T-helper 2 cell treated with Interferon-gamma antibody and Interleukin-4, amounts not matched to agents 5 μg/mL and 100 μg/mL, for 36 hours (primary cell): Measurements from ENCODE around the gene SLC7A14.
A peak's percentile ranks its signal among the peaks of the same experiment; 100 is the strongest.

Experiments
- DNase-seq: peaks from one replicate; pipeline ENCODE4 v3.0.0; 2021; ENCODE audit warnings: low spot score
- H3K27ac Mint-ChIP-seq: one replicate; pipeline ENCODE4 v1.8.0; 2021; ENCODE audit warnings: mild to moderate bottlenecking, mixed read lengths
- H3K27me3 Mint-ChIP-seq: one replicate; pipeline ENCODE4 v1.8.0; 2021; ENCODE audit warnings: low read depth, mixed read lengths
- H3K36me3 Mint-ChIP-seq: one replicate; pipeline ENCODE4 v1.8.0; 2021; ENCODE audit warnings: low read depth, mixed read lengths
- H3K4me1 Mint-ChIP-seq: one replicate; pipeline ENCODE4 v1.8.0; 2021; ENCODE audit warnings: low read depth, mixed read lengths
- H3K4me3 Mint-ChIP-seq: one replicate; pipeline ENCODE4 v1.8.0; 2022; ENCODE audit warnings: mild to moderate bottlenecking, moderate library complexity, mixed read lengths
- H3K9me3 Mint-ChIP-seq: one replicate; pipeline ENCODE4 v1.8.0; 2021; ENCODE audit warnings: mixed read lengths

SLC7A14 gene

DNA sequence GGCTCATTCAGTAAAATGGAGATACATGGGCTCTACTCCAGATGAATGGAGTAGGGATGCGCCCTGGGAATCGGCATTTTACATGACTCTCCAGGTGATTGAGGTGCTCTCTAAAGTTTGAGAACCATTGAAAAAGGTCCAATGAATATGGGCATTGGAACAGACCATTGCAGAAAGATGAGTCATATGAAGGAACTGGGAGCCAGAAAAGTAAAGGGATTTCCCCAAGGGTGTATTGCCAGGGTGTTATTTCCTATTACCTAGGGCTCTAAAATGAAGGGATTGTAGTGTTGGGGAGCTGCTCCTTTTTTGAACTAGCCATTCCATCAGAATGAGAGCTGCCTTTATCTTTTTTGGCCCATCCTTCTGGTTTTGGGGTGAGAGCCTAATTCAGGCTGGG lies 145.5 kb downstream of the SLC7A14 start:
- H3K9me3 Mint-ChIP-seq = no peaks in the 10 kb centered on the region
- H3K36me3 Mint-ChIP-seq = no peaks in the 10 kb centered on the region
- peaks cover 8% of the 10 kb centered on the region for H3K4me1 Mint-ChIP-seq
- peaks cover 5% of the 10 kb centered on the region for H3K27me3 Mint-ChIP-seq
- no peak for DNase-seq
- no peak overlapping the region for H3K27ac Mint-ChIP-seq
- no peak overlapping the region for H3K4me3 Mint-ChIP-seq

DNA sequence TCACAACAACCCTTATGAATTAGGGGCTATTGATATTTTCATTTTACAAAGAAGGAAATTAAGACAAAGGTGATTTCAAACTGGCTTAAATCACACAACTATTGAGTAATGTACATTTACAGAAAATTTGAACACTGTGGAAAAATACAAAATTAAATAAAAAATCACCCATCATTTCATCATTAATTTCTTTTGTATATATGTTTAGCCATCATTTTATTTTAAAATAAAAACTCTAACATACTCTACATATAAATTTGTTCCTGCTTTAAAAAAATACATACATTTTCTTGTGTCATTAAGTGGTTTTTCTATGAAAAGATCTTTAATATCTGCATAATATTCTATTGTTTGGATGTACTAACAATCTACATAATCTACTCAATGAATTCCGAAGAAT lies 147.0 kb downstream of the SLC7A14 start:
- Mint-ChIP-seq H3K4me1 (peaks cover 8% of the 10 kb centered on the region), H3K4me3 (no peak overlapping the region), H3K27me3 (peaks cover 5% of the 10 kb centered on the region), H3K36me3 (no peaks in the 10 kb centered on the region), H3K27ac (no peak overlapping the region), H3K9me3 (no peaks in the 10 kb centered on the region)
- DNase-seq = no peak

DNA sequence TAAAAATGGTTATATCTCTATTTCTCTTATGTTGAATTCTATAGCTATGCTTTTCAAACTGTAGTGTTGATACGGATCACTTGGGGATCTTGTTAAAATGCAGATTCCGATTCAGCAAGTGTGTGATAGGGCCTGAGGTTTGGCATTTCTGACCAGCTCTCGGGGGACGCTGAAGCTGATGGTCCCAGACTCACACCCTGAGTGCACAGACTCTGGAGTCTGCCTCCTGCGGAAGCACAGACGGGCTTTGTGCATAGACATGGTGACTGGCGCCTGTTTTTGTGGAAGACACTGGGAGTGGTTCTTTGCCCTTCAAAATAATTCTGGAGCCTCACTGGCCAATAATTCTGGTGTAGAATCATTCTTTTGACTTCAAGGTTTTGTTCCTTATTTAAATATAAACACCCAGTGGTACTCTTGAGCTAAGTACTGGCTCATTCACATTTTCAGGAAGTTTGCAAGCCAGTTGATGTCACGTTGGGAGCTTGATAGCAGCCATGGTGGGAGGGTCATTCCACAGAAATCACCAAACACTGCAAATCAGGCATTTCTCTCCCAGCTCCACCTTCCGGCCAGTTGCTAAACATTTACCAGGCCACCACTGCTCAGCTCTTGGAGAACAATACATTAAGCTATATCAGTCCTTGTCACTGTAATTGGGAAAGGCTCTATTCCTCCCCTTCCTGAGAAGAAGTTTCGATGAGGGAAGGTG lies 148.0 kb downstream of the SLC7A14 start:
- Mint-ChIP-seq H3K9me3 (no peaks in the 10 kb centered on the region), H3K27me3 (peaks cover 5% of the 10 kb centered on the region), H3K36me3 (no peaks in the 10 kb centered on the region), H3K27ac (no peak overlapping the region), H3K4me1 (peaks cover 8% of the 10 kb centered on the region), H3K4me3 (no peak overlapping the region)
- DNase-seq = no peak

DNA sequence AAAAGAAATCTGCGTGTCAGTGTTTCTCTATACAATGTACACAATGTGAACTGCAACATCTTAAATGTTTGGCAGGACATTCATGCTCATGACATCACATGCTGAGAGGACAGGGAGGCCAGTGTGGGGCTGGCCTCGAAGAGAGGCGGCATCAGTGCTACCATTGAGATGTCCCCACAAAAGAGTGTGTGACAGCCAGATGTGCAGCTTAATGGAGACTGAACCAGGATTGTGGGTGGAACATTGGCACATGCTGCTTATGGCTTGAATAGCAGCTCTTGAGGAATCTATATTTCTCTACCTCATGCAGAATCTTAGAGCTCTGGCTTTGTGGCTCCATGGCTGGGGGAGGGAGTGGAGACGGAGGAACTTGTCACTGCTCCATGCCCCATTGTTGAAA lies 148.7 kb downstream of the SLC7A14 start:
- Mint-ChIP-seq H3K36me3 (no peaks in the 10 kb centered on the region), H3K27me3 (peaks cover 2% of the 10 kb centered on the region), H3K4me3 (no peak overlapping the region), H3K9me3 (no peaks in the 10 kb centered on the region), H3K27ac (no peak overlapping the region), H3K4me1 (peaks cover 8% of the 10 kb centered on the region)
- DNase-seq = no peak

DNA sequence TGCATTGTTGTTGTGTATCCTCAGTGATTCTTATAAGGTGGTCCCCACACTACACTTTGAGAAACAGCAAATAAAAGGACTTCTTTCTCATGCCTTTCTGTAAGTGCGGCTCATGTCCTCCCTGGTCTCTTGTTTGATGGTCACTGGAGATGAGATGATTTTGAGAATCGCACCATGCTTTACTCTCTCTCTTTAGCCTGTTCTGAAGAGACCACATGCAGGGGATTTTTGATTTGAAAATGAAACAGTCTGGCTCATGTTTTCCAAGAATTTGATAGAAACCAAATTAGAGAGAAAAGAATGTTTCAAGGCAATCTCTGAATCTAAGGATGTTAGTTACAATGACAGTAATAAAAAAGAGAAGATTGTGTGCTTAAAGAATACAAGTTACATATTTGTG lies 149.2 kb downstream of the SLC7A14 start:
- H3K9me3 Mint-ChIP-seq = no peaks in the 10 kb centered on the region
- H3K27ac Mint-ChIP-seq = no peak overlapping the region
- peaks cover 8% of the 10 kb centered on the region for H3K4me1 Mint-ChIP-seq
- no peak for DNase-seq
- no peaks in the 10 kb centered on the region for H3K36me3 Mint-ChIP-seq
- peaks cover 2% of the 10 kb centered on the region for H3K27me3 Mint-ChIP-seq
- H3K4me3 Mint-ChIP-seq = no peak overlapping the region

DNA sequence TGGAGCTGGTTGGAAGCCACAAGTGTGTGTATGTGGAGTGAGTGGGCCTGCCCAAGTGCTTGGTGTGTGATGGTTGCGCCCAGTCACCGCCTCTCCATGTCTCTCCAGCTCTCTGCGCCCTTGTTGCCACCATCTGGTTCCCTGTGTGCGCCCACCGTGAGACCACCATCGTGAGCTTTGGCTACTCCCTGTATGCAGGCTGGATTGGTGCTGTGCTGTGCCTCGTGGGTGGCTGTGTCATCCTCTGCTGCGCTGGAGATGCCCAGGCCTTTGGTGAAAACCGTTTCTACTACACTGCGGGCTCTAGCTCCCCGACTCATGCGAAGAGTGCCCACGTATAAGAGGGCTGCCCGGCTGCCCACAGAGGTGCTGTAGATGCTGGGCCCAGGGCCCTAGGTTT lies 153.5 kb downstream of the SLC7A14 start:
- no peak for DNase-seq
- Mint-ChIP-seq H3K27me3 (peaks cover 4% of the 10 kb centered on the region), H3K36me3 (peaks cover 2% of the 10 kb centered on the region), H3K4me1 (peaks cover 24% of the 10 kb centered on the region), H3K9me3 (no peaks in the 10 kb centered on the region), H3K4me3 (no peak overlapping the region), H3K27ac (no peak overlapping the region)

DNA sequence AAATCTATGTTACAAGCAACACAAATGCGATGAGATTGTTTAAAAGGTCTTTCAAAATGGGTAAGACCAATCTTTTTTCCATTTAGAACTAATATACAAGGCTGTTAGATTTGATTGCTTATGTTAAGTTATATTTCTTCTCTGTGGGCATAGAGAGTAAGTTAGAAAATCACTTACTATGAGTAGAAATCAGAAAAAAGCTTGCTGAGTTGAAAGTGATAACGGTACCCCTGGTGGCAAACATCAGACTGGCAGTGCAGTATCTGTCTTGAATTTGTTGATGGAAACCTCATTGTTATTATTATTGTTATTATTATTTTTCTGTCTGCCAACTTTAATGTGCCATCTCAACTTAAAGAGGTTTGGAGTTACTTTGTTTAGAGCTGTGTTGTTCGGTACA lies 154.8 kb downstream of the SLC7A14 start:
- no peaks in the 10 kb centered on the region for H3K9me3 Mint-ChIP-seq
- peaks cover 4% of the 10 kb centered on the region for H3K27me3 Mint-ChIP-seq
- H3K4me3 Mint-ChIP-seq = no peak overlapping the region

DNA sequence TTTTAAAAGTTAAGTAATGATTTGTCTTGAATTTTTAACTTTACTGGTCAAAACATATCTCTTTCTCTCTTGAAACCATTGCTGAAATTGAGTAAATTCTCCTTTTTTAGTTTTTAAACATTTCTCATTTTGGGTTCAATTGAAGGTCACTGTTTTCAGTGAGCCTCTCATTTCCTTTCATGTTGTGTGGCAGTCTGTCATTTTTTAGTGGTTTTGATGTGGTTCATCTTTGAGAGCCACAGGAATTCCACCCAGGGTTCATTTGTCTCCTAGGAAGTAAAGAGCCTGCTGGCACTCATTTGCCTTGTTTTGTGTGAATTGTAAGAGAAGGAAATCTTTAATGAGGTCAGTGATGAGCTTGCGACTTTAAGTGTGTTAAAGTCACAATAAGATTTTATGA lies 156.8 kb downstream of the SLC7A14 start:
- Mint-ChIP-seq H3K9me3 (no peaks in the 10 kb centered on the region), H3K4me1 (peaks cover 20% of the 10 kb centered on the region), H3K27me3 (peaks cover 4% of the 10 kb centered on the region), H3K27ac (no peak overlapping the region), H3K36me3 (peaks cover 2% of the 10 kb centered on the region), H3K4me3 (peak overlapping the region; percentile 11)
- DNase-seq = peak; percentile 13

More for the DNA sequence above, 154.8 kb downstream of the SLC7A14 start:
- peaks cover 19% of the 10 kb centered on the region for H3K4me1 Mint-ChIP-seq
- H3K27ac Mint-ChIP-seq = no peak overlapping the region
- H3K36me3 Mint-ChIP-seq = peaks cover 2% of the 10 kb centered on the region
- DNase-seq = no peak

DNA sequence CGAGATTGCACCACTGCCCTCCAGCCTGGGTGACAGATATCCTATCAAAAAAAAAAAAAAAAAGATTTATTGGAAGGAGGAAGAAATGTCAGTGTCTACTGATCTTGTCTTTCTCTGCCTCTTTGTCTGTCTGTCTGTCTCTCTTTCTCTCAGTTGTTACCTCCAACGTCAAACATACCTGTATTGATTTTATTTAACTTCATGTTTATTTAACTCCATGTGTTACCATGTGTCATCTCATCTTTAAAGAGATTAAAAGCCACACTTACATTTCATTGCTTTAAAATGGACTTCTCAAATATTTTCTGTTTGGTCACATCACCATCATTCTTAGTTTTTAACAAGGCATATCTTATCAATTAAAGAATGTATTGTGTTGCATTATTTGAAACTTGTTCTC lies 157.8 kb downstream of the SLC7A14 start:
- Mint-ChIP-seq H3K4me3 (no peak overlapping the region), H3K36me3 (peaks cover 2% of the 10 kb centered on the region), H3K27ac (no peak overlapping the region), H3K9me3 (no peaks in the 10 kb centered on the region), H3K27me3 (peaks cover 4% of the 10 kb centered on the region), H3K4me1 (peaks cover 24% of the 10 kb centered on the region)
- no peak for DNase-seq

DNA sequence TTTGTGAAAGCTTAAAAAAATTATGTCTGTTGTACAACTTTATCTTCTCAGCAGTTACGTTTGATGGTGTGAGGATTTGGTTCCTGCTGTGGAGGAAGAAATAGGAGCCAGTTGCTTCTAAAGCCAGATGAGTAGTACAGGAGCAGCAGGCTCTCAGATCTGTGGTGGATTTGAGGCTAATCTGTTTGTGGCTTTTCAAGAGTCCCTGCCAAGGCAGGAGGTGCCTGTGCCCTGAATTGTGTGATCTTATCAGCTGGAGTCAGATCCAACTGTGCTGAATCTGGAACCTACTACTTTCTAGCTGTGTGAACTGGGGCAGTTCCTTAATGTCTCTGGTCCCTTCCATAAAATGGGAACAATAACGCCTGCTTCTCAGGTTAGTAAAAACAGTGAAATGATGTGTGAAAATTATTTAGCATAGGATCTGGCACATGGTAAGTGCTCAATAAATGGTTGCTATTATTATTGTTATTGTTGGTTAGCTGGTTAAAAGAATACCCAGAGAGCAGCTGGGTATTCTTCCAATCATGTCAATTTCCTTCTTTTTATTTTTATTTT lies 159.6 kb downstream of the SLC7A14 start:
- peaks cover 2% of the 10 kb centered on the region for H3K36me3 Mint-ChIP-seq
- H3K4me3 Mint-ChIP-seq = no peak overlapping the region
- peaks cover 7% of the 10 kb centered on the region for H3K27me3 Mint-ChIP-seq
- H3K9me3 Mint-ChIP-seq = no peaks in the 10 kb centered on the region
- peaks cover 24% of the 10 kb centered on the region for H3K4me1 Mint-ChIP-seq
- no peak for DNase-seq
- no peak overlapping the region for H3K27ac Mint-ChIP-seq

DNA sequence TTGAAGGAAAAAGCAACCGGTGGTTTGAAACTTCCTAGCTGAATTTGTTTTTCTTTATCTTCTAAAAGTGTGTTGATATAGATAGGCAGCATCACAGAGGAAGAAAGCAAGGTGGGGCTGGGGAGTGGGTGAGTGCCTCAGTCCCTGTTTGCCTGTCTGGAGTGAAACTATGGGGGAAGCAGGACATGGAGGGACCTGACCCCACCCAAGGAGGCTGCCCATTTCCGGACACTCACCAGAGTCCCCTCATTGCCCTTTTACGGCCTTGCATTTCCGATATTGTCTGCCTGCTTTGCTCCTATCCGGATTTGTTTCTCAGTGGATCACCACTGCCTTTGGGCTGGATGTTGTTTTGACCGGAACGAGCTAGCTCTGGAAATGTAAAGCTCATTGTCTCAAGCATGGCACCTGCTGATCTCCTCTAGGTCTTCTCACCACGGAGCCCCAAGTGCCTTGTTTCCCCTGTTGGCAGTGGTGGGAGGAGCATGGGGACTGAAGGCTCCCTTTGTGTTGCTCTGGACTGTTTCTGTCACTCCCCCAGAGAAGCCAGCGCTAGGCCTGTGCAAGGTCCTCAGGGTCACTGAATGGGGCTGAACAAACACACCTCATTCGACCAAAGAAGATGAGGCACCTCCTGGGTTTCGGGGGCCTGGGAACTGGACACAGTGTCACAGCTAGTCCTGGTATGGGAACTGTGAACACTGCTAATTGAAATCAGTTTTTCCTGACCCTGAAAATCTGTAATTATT lies 160.2 kb downstream of the SLC7A14 start:
- peaks cover 2% of the 10 kb centered on the region for H3K36me3 Mint-ChIP-seq
- H3K4me3 Mint-ChIP-seq = no peak overlapping the region
- peaks cover 26% of the 10 kb centered on the region for H3K4me1 Mint-ChIP-seq
- H3K9me3 Mint-ChIP-seq = no peaks in the 10 kb centered on the region
- H3K27me3 Mint-ChIP-seq = peaks cover 6% of the 10 kb centered on the region
- no peak overlapping the region for H3K27ac Mint-ChIP-seq
- DNase-seq = no peak

DNA sequence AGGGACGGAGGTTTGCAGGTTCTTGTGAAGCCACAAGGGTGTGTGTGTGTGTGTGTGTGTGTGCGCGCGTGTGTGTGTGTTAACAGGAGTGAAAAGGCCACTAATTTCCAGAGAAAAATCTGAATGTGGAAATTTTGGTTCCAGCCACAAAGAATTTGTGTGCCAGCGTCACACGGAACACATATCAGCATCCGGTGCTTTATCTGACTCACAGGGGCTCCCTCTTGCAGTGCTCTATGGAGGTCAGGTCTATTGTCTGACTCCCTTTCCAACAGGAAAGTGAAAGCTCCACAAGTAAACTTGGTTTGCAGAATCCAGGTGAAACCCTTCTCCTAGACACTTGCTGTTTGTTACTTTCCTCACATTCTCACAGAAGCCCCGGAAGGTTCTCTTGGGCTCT lies 161.0 kb downstream of the SLC7A14 start:
- H3K27ac Mint-ChIP-seq = no peak overlapping the region

DNA sequence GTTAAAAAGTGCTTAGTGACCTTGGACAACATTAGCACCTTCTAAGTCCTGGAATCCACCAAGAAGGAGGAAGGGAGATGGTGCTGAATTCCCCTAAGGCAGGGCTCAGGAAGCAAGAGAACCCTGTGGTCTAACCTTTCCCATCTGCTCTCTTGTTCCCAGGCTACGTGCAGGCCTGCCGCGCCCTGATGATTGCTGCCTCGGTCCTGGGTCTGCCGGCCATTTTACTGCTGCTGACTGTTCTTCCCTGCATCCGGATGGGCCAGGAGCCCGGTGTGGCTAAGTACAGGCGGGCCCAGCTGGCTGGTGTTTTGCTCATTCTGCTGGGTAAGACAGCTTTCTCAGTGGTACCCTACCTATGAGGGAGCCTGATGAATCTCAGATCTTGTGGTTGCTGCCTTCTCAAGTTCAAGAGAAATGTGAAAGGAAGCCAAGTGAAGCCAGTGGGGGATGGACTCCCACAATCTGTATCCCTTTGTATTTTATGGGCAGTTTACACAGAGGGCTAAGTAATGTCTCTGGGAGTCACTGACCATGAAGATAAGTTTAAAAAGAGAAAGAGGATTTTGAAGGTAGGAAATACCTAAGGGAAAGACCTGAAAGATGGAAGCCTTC lies 162.8 kb downstream of the SLC7A14 start:
- no peaks in the 10 kb centered on the region for H3K9me3 Mint-ChIP-seq
- peaks cover 17% of the 10 kb centered on the region for H3K4me1 Mint-ChIP-seq
- no peak overlapping the region for H3K27ac Mint-ChIP-seq
- DNase-seq = no peak
- H3K4me3 Mint-ChIP-seq = no peak overlapping the region
- peaks cover 26% of the 10 kb centered on the region for H3K27me3 Mint-ChIP-seq
- H3K36me3 Mint-ChIP-seq = peaks cover 3% of the 10 kb centered on the region

More for the DNA sequence above, 161.0 kb downstream of the SLC7A14 start:
- no peak for DNase-seq
- peaks cover 29% of the 10 kb centered on the region for H3K4me1 Mint-ChIP-seq
- peaks cover 12% of the 10 kb centered on the region for H3K27me3 Mint-ChIP-seq
- H3K9me3 Mint-ChIP-seq = no peaks in the 10 kb centered on the region
- H3K36me3 Mint-ChIP-seq = peaks cover 2% of the 10 kb centered on the region
- no peak overlapping the region for H3K4me3 Mint-ChIP-seq

DNA sequence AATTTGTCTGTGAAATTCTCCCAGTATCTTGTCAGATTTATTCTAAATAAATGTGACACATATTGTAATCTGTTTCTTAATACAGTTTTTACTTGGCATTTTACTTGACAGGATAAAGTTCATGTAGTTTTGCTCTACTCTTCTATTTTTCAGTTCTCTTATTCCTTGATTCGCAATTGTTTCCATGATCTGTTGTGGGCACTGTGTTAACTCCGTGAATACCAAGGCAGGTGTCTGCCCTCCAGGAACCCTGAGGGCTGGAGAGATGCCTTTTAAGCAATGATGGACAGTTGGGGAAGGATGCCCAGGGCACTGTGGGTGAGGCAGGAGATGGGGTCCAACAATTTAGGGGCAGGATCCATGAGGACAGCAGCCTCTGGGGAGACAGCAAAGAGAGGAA lies 164.1 kb downstream of the SLC7A14 start:
- peaks cover 3% of the 10 kb centered on the region for H3K36me3 Mint-ChIP-seq
- H3K27me3 Mint-ChIP-seq = peaks cover 37% of the 10 kb centered on the region
- H3K4me1 Mint-ChIP-seq = peaks cover 17% of the 10 kb centered on the region
- no peak for DNase-seq
- H3K9me3 Mint-ChIP-seq = no peaks in the 10 kb centered on the region
- H3K27ac Mint-ChIP-seq = no peak overlapping the region
- H3K4me3 Mint-ChIP-seq = no peak overlapping the region
